Measurements from ENCODE around the gene ESR2.

ESR2 gene

GRCh38 chr14:64060648-64061096, 233.5 kb downstream of the ESR2 start:
- Histone ChIP-seq H3K9ac (ENCODE audit: low read length) (no peak overlapping the region), H3K4me3 (ENCODE audit: insufficient read depth, low read length, poor library complexity, severe bottlenecking) (no peak overlapping the region), H3F3A (ENCODE audit: insufficient read depth) (no peaks in the 10 kb centered on the region), H3K36me3 (ENCODE audit: low read length) (peaks cover 31% of the 10 kb centered on the region), H4K20me1 (ENCODE audit: low read depth, low read length) (no peaks in the 10 kb centered on the region), H3K79me2 (ENCODE audit: insufficient read depth, low read length) (no peaks in the 10 kb centered on the region), H3K27ac (ENCODE audit: low read depth, low read length) (no peak overlapping the region), H3K4me2 (ENCODE audit: low read depth, low read length, poor library complexity, severe bottlenecking) (no peak overlapping the region), H3K9me2 (replicated peaks; ENCODE audit: insufficient read depth, low read length) (no peaks in the 10 kb centered on the region), H3K27me3 (ENCODE audit: low read length) (no peaks in the 10 kb centered on the region), H2AFZ (ENCODE audit: low read depth, low read length, severe bottlenecking) (no peak overlapping the region), H3K9me3 (ENCODE audit: insufficient read depth, low read length) (no peaks in the 10 kb centered on the region)
- TF ChIP-seq CTCF (IDR thresholded peaks at IDR 0.05; ENCODE audit: insufficient read depth, low read length, poor library complexity, severe bottlenecking) (no peak), EZH2phosphoT487 (conservative IDR thresholded peaks at IDR 0.05; ENCODE audit: low read length) (no peak)

- no peak overlapping the region for H2AFZ ChIP-seq (ENCODE audit: low read depth, low read length, severe bottlenecking)
- no peaks in the 10 kb centered on the region for H3K79me2 ChIP-seq (ENCODE audit: insufficient read depth, low read length)
- H3K36me3 ChIP-seq (ENCODE audit: low read length): peaks cover 27% of the 10 kb centered on the region
- no peaks in the 10 kb centered on the region for H3K9me2 ChIP-seq (replicated peaks; ENCODE audit: insufficient read depth, low read length)
- H3K4me3 ChIP-seq (ENCODE audit: insufficient read depth, low read length, poor library complexity, severe bottlenecking): no peak overlapping the region
- no peak overlapping the region for H3K9ac ChIP-seq (ENCODE audit: low read length)
- H3K9me3 ChIP-seq (ENCODE audit: insufficient read depth, low read length): no peaks in the 10 kb centered on the region
- H3K27me3 ChIP-seq (ENCODE audit: low read length): no peaks in the 10 kb centered on the region
- H3K27ac ChIP-seq (ENCODE audit: low read depth, low read length): no peak overlapping the region
- TF ChIP-seq CTCF (IDR thresholded peaks at IDR 0.05; ENCODE audit: insufficient read depth, low read length, poor library complexity, severe bottlenecking): no peak
- no peak for TF ChIP-seq EZH2phosphoT487 (conservative IDR thresholded peaks at IDR 0.05; ENCODE audit: low read length)
- H4K20me1 ChIP-seq (ENCODE audit: low read depth, low read length): no peaks in the 10 kb centered on the region
- no peaks in the 10 kb centered on the region for H3F3A ChIP-seq (ENCODE audit: insufficient read depth)
- no peak overlapping the region for H3K4me2 ChIP-seq (ENCODE audit: low read depth, low read length, poor library complexity, severe bottlenecking)
These were observed 234.0 kb downstream of the ESR2 start for GRCh38 chr14:64060199-64060545.

GRCh38 chr14:64059454-64060198, 234.5 kb downstream of the ESR2 start:
- H3K4me3 ChIP-seq (ENCODE audit: insufficient read depth, low read length, poor library complexity, severe bottlenecking): no peak overlapping the region
- H3K79me2 ChIP-seq (ENCODE audit: insufficient read depth, low read length): no peaks in the 10 kb centered on the region
- H3K4me2 ChIP-seq (ENCODE audit: low read depth, low read length, poor library complexity, severe bottlenecking): no peak overlapping the region
- H3F3A ChIP-seq (ENCODE audit: insufficient read depth): no peaks in the 10 kb centered on the region
- no peaks in the 10 kb centered on the region for H3K9me2 ChIP-seq (replicated peaks; ENCODE audit: insufficient read depth, low read length)
- H3K27ac ChIP-seq (ENCODE audit: low read depth, low read length): no peak overlapping the region
- H2AFZ ChIP-seq (ENCODE audit: low read depth, low read length, severe bottlenecking): no peak overlapping the region
- H3K9ac ChIP-seq (ENCODE audit: low read length): no peak overlapping the region
- H3K27me3 ChIP-seq (ENCODE audit: low read length): no peaks in the 10 kb centered on the region
- TF ChIP-seq CTCF (IDR thresholded peaks at IDR 0.05; ENCODE audit: insufficient read depth, low read length, poor library complexity, severe bottlenecking) (no peak), EZH2phosphoT487 (conservative IDR thresholded peaks at IDR 0.05; ENCODE audit: low read length) (no peak)
- peaks cover 29% of the 10 kb centered on the region for H3K36me3 ChIP-seq (ENCODE audit: low read length)
- H3K9me3 ChIP-seq (ENCODE audit: insufficient read depth, low read length): no peaks in the 10 kb centered on the region
- H4K20me1 ChIP-seq (ENCODE audit: low read depth, low read length): no peaks in the 10 kb centered on the region

Measured in SU-DHL-6 (cell line).